ENCODE data around the gene UBE2U. TPM values are rescaled to one million over a fixed set of nuclear protein-coding genes. Genes with fewer than 3 reads are reported as not detected.
"Not testable (repeated sequence)": the region's sequence is repeated elsewhere in the genome, so short reads cannot be mapped to it uniquely, and the experiment has no call there.

The UBE2U gene
- total RNA-seq, 2 experiments from 2014 or later, result not detected

DNA sequence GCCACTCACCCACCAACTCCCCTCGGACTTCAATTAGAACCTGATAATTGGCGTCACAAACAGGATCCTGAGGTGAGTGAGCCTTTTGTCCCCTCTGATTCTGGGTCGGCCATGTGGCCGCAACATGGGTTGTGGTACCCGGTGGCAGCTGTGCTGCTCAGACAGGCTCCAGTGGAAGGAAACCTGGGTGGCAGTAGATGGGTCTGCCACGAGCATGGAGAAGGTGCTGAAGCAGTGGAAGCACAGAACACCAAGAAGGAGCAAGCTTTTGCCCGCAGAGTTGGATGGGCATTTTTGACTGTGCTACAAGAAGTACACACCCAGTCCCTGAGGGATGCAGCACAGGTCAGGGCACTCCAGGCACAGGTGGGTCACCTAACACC, 16.5 kb upstream of the UBE2U start:
- ChIA-PET CTCF (no interaction called here), POLR2A (no interaction called here)

DNA sequence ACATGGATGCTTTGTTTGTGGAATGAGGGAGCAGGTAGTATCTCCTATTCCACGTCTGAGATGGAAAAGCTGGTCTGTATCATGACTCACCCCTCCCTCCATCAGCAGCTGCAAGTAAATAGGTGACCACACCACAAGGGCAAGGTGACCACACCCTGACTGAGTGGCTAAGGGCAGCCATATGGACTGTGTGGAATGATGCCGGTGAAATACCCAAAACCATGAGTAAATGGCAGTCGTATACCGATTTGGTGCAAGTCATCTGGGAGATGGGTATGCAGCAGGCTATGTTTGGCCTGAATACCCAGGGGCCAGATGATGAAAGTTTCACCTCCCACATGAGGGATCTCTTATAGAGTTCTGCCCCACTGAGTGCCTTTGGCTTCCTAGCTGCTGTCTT, 15.8 kb upstream of the UBE2U start:
- ChIA-PET CTCF (no interaction called here), POLR2A (no interaction called here)

DNA sequence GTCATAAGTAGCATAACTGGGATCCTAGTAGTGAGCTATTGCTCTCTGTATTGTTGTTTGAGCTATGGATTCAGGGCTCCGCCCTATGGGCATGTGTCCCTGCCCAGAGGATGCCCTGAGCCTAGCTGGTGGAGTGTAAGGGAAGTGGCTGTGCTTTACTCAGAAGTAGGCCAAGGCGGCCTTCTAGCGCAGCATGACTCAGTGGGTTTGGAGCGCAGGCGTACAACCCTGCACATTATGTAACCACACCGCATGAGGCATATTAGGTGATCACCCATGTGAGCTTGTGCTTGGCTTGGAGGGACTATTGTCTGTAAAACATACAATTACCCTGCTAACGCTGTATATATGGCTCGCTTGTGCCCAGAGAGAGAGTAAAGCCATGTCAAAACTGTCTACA, 11.1 kb upstream of the UBE2U start:
- ChIA-PET CTCF (no interaction called here), POLR2A (no interaction called here)

DNA sequence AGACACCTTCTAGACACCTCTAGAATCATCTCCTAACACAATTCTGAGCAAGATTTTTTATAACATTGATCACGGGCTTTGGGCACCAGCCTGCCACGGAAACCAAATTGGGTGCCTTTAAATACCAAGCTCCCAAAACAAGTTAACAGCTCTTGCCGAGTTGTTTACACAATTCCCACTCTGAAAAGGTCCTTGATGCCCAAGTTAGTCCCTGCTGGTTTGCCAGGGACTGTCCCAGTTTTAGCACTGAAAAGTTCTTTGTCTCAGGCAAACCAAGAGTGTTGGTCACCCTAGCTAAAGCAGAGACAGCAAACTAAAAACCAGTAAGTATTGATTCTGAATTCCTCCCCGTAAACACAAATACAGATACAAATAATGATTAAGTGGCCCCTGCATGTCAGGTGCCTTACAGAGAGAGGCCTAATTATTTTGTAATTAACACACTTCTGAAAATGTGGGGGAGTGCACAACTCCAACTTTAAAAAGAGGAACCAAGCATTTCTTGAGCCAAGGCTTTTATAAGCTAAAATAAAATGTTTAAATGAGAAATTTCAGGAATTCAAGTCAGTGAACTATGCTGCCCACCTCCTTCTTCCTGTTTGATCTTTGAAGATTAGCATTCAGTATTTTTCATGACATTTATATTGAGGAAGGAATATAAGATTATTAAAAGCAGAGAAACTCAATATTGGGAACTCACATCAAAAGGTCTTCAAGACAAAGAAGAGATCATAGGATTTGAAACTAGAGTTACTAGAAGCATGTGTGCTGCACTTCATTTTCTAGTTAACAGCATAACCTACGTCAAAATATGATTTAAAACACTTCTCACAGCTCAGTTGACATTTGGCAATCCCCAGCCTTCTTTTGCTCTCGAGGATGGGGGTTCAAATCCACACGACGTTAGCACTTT, 9.0 kb upstream of the UBE2U start:
- ChIA-PET CTCF (no interaction called here), POLR2A (no interaction called here)

DNA sequence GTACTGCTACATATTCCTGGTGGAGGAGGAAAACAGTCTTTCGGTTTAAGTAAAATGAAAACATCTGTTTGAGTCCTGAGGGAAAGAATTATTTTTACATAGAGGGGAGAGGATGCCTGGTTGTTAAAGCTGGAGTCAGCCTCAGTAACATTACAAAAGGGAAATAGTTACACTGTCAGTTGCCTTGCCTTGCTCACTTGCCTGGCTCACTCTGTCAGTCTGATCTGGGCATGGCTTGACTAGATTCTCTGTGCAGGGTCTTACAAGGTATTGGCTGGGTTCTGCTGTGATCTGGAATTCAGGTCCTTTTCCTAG, 8.4 kb upstream of the UBE2U start:
- CTCF ChIA-PET, result no interaction called here
- POLR2A ChIA-PET, result no interaction called here

DNA sequence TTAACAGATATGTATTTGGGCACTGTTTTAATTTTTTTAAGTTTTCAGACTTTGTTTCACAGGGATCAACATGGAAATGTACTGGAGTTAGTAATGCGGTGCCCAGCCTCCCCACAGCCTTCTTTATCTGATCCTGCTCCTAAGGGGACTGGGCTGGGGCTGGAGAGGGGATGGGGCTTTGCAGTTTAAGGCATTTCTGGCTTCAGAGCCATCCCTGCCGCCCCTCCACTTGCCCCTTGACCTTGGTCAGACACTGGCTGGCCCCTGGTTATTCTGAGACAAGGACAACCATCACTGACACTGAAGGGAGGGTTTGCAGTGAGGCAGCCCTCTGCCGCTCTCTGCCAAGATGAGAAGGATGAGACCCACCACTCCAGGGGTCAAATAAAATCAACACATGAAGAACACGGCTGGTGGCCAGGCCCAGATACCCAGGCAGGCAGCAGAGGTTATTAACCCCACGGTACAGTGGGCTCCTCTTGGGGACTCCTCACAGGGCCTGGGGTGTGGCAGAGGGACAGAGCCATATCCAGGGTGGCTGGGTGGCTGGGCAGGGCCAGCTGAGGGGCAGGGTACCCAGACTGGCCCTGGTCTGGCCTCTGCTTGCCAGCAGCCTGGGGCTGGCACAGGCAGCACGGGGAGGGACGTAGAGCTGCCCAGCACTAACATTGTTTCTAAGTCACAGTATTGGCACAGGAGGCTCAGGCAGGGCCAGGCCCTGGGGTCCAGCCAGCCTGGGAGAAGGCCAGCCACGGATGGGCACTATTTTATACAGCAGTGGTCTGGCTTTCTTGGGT, 7.2 kb upstream of the UBE2U start:
- ChIA-PET CTCF (no interaction called here), POLR2A (no interaction called here)

DNA sequence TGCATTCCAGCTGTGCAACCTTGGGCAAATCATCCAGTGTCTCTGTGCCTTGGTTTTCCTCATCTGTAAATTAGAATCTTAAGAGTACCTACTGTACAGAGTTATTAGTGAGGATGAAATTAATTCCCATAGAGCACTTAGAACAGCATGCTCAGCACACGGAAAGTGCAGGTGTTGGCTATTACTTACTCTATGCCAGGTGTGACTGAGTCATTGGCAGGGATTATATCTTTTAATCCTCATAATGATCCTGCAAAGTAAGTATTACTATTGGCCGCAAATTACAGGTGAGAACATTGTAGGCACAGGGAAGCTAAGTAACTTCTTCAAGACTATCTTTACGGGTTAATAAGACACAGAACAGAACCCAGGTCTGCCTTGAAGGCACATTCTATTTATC, 6.3 kb upstream of the UBE2U start:
- POLR2A ChIA-PET, result interaction anchor here (0.6 kb wide), 1 partner anchor 603 kb away, joined by 4 read pairs; no protein-coding TSS in a partner anchor
- CTCF ChIA-PET, result no interaction called here

DNA sequence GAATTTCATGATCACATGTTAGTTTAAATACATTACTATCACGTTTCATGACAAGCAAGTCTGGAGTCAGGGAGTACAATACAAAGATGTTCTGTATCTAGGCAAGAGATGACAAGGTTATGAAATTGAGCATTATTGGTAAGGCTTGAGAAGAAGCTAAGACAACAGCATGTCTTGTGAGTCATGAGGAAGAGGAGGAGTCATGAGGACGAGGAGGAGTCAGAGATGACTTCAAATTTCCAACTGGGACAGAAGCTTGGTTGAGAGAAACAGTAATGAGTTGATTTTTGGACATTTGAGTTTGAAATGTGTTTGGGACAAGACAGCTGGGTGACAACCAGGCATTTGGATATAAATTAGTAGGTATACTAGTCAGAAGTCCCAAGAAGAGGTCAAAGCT, 4.3 kb upstream of the UBE2U start:
- POLR2A ChIA-PET, result no interaction called here
- CTCF ChIA-PET, result no interaction called here

DNA sequence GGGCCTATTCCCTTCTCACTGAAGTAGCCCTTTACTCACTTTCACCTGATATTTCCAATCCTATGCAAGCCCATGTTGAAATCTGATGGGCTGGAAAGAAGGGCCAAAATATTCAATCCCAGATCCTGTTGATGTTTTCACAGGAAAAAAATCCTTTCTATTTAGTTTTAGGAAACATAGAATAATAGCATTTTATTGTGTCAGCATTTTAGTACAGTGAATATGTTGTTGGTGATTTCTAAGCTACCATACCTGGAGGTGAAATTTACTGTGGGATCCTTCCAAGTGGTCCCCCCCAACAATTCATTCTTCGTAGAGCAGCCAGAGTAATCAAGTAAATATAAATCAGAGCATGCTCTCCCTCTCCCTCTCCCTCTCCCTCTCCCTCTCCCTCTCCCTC, 3.4 kb upstream of the UBE2U start:
- POLR2A ChIA-PET, result no interaction called here
- CTCF ChIA-PET, result no interaction called here

DNA sequence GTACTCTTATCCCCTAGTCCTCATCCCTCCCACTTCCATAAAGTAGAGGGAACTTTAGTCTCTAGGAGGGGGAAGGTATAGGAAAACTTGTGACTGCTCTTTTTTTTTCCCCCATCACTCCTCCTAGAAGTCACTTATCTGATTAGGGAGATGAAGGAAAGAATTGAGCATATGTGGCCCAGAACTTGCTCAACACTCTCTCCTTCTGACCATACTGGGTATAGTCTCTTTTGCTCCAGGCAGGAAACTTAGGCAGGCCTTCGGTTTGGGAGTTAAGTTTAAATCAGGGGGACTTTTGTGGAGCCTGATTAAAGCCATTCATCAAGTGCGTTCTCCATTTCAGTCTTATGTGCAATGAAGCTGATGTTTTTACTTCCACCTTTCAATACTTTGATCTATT, 5.8 kb downstream of the UBE2U start:
- POLR2A ChIA-PET, result no interaction called here
- CTCF ChIA-PET, result no interaction called here

DNA sequence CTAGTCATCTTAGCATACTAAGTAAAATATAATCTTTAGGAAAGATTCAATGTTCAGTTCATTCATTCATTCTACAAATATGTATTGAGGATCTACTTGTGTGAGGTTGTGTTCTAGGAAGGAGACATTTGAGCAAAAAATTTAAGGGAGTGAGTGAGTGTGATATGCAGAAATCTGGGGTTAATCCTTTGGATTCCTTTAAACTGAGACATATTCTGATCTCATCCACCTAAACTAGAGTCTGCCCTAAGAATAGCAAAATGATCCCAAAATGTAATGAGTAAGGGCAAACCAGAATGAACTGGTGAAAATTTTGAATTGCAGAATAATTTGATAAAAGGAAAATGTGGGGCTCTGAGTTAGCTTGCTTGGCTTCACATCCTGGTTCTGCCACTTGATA, 8.6 kb downstream of the UBE2U start:
- ChIA-PET CTCF (no interaction called here), POLR2A (no interaction called here)

DNA sequence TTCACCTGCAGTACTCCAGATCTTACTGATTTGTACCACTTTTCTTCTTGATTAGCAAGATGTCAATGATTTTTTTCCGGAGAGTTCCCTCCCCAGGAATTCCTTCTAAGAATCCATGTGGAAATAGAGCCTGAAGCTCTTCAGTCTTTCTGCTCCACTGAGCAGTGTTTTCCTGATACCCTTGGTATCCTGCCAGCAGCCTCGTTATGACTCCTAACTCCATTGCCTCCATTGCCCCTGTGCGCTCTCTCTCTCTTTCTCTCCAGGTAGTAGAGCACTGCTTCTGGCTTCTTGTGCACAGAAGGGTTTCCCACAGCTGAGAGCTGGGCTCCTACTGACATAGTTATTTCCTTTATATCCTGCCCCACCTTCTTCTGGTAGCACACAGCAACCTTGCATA, 12.2 kb downstream of the UBE2U start:
- ChIA-PET CTCF (no interaction called here), POLR2A (no interaction called here)

DNA sequence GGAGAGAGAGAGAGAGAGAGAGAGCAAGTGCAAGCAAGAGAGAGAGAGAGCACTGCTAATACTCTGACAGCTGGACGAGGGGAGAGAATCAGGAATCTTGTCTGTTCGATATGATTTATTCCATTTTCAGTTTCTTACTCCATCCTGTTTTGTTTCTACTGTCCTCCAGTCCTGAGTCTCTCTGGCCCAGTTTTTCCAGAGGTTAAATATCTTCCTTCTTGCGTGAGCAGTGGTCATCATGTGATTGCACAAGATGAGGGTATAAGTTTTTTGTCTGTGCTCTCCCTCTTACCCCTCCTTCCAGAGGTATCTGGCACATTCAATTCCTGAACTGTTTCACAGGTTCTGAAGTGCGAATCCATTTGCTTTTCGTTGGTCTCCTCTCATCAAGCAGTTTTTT, 16.8 kb downstream of the UBE2U start:
- ChIA-PET POLR2A (no interaction called here), CTCF (no interaction called here)

DNA sequence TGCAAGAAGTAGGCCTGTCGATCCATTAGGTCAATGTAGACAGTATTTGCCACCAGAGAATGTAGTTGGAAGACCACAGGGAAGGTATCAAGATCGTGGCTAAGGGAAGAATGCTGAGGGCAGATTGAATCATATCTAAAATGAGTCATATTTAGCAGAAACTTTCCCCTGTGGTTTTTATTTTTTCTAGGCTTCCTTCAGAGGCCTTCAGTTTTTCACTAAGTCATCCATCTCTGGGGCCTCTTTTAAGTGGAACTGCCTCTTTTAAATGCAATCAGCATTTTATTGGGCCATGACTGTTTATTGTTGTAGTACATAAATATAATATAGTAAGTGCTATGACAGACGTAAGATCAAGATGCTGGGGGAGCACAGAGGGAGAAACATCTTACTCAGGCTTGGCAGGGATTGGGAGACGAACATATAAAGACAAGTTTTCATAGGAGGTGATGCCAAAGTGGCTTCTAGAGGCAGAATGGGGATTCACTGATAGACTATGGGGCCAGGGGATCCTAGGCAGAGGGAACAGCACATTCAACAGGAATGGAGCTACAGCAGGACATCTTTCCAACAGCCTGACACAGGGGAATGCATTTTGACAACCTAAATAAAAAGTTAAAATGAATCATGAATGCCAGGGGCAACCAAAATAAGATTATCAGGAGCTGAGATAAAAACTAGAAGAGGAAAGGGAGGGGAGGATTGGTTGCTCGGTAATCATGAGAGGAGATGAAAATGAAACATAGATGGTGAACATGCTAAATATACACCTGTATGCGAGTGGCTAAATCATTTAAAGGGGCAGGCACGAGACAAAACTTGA, 20.1 kb downstream of the UBE2U start:
- POLR2A ChIA-PET, result no interaction called here
- CTCF ChIA-PET, result no interaction called here

DNA sequence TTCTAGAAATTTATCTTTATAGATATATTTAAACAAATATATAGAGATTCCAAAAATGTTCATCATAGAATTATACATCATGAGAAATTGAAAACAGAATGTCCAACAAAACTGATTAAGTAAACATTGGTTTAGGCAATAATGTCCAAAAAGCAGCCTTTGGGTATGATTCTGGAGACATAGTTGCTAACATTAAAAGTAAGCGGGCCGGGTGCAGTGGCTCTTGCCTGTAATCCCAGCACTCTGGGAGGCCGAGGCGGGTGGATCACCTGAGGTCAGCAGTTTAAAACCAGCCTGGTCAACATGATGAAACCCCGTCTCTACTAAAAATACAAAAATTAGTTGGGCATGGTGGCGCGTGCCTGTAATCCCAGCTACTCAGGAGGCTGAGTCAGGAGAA, 20.8 kb downstream of the UBE2U start:
- POLR2A ChIA-PET, CTCF ChIA-PET: not testable (repeated sequence)

DNA sequence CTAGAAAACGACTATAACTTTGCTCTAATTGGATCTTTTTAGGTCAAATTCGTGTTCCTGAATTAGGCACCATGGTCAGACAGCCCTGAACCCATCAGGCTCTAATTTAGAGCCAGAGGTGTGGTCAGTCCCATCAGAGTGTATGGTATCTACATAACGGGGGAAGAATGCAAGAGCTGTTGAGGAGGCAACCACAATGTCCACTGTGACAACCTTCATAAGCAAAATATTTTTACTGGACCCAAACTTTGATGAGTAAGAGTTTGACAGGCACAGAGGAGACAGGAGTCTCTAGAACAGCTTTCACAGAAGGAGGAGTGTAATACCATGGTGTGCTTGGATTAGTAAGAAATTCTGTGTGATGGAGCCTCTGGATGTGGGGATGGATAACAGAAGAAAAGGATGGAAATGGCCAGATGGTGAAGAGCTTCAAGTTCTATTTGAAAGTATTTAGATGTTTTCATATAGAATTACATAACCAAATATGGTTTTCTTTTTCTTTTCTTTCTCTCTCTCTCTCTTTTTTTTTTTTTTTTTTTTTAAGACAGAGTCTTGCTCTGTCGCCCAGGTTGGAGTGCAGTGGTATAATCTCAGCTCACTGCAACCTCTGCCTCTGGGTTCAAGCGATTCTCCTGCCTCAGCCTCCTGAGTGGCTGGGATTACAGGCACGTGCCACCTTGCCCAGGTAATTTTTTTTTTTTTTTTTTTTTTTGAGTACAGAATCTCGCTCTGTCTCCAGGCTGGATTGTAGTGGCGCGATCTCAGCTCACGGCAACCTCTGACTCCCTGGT, 24.9 kb downstream of the UBE2U start:
- CTCF ChIA-PET, result interaction anchor here (0.6 kb wide), 1 partner anchor 108 kb away, joined by 4 read pairs; no protein-coding TSS in a partner anchor
- POLR2A ChIA-PET, result no interaction called here

DNA sequence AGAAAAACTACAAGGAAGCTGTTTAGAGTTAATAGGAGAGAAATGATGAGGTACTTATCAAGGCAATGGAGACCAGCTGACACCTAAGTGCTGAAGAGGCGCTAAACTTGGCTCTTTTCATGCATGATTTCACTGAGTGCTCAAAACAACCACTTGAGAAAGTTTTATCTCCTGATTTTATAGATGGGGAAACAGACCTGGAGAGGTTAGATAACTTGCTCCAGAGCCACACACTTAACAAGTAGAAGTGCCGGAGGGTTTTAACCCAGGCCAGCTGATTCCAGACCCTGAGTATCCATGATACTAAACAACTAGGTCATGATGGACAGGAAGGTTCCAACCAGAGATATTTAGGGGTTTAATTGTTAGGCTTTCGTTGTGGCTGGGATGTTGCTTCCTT, 25.9 kb downstream of the UBE2U start:
- POLR2A ChIA-PET, result no interaction called here
- CTCF ChIA-PET, result no interaction called here

DNA sequence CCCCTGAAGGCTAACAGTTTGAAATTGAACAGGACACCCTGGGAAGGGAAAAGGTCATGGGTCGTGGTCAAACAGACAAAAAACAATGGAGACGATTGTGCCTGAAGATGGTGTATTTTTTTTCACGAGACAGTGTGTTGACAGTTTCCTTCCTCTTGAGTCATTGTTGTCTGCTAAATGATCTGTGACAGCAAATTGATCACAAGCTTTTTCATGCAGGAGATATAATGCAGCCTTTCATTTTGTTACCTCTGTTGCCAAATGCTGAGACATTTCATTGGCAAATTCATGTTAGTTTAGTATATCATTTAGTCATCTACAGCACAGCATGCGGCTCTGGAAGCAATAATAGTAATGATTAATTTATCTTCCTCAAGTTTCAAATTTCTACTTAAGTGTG, 27.7 kb downstream of the UBE2U start:
- ChIA-PET POLR2A (no interaction called here), CTCF (no interaction called here)

DNA sequence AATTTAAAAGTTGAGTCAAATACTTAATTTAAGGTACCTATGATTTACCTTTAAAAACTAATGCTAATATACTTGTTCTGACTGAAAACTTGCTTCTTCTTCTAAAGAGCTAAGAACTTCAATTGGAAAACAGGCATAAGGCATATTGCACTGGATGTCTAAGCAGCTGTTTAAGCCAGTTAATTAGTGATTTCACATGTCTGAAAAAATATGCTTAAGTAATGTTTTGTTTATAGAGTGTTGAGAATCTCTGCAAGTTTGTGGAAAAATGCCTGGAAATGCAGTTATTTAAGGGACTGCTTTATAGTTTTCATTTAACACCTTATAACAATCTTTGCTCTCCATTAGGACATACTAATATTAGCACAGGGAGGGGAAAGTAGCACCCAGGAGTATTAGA, 28.2 kb downstream of the UBE2U start:
- ChIA-PET POLR2A (no interaction called here), CTCF (no interaction called here)

DNA sequence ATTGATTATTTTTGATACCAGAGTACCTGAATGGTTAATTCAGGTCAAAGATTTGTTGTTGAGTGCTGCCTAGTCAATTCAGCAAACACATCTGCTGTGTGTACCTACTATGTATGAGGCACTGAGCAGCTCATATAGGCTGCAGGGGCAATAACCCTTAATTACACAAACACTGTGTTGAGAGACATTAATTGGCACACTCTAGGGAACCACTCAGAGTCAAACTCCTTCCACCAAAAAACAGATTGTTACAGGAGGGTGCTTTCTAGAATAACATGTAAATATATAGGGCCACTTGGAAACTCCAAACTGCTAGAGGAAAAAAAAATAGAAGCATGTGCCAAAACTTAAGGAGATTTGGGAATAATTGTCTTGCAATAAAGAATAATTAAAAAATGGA, 31.3 kb downstream of the UBE2U start:
- CTCF ChIA-PET, result no interaction called here
- POLR2A ChIA-PET, result no interaction called here

Data from activated CD8-positive, alpha-beta memory T cell treated with anti-CD3 and anti-CD28 coated beads for 36 hours (primary cell).